Right atrium auricular region (tissue), 2 donors: ENCODE results near the gene CHRNG. TPM values are rescaled to one million over a fixed set of nuclear protein-coding genes. Genes with fewer than 3 reads are reported as not detected.

Source experiments
- DNase-seq: peaks from one replicate; pipeline ENCODE4 v3.0.0-alpha.2; 2019; ENCODE audit warnings: low spot score
- H3K27ac ChIP-seq, 2 donors: fragments of 200-600 bp; sonication (generic); 1 replicate in 1 of 2; 2 replicates in 1 of 2; pipeline ENCODE4 v1.5.1; 2016 to 2019
- H3K27me3 ChIP-seq, 2 donors: fragments of 200-600 bp; sonication (generic); one replicate each; pipeline versions ENCODE4 v1.5.1 to v1.6.0; 2017 to 2019
- H3K36me3 ChIP-seq: fragments of 200-600 bp; sonication (generic); one replicate; pipeline ENCODE4 v1.5.1; 2016
- H3K4me1 ChIP-seq, 2 donors: fragments of 200-600 bp; sonication (generic); one replicate each; pipeline versions ENCODE4 v1.5.1 to v1.6.0; 2017 to 2019
- H3K4me3 ChIP-seq, 2 donors: fragments of 200-600 bp; sonication (generic); 1 replicate in 1 of 2; 2 replicates in 1 of 2; pipeline ENCODE4 v1.5.1; 2017 to 2019; ENCODE audit warnings: mild to moderate bottlenecking in 1 of 2, moderate library complexity in 1 of 2
- H3K9me3 ChIP-seq, 2 donors: fragments of 200-600 bp; sonication (generic); one replicate each; pipeline ENCODE4 v1.5.1; 2019
- total RNA-seq, 2 donors: library from RNA; depleted of rRNA; stranded (reverse); fragments of >200 nt; gene quantifications; one replicate each; pipeline ENCODE4 v1.1.0, GENCODE V29; 2016
- TF ChIP-seq, protein P1 (sequence below), 2 donors: fragments of 200-600 bp; sonication (generic); IDR thresholded peaks; one replicate each; pipeline ENCODE4 v1.5.1; 2019; ENCODE audit warnings: antibody characterized with exemption in 2 of 2

The CHRNG gene
- total RNA-seq, 2 donors from 2014 or later: not detected

- DNase-seq: no peak
- no peaks in the 10 kb centered on the region for H3K9me3 ChIP-seq
- H3K4me1 ChIP-seq: peaks cover 0 to 6% of the 10 kb centered on the region in 2 donors
- H3K27ac ChIP-seq: no peak overlapping the region
- H3K36me3 ChIP-seq: no peaks in the 10 kb centered on the region
- H3K27me3 ChIP-seq: no peaks in the 10 kb centered on the region
- TF ChIP-seq, protein P1, sequence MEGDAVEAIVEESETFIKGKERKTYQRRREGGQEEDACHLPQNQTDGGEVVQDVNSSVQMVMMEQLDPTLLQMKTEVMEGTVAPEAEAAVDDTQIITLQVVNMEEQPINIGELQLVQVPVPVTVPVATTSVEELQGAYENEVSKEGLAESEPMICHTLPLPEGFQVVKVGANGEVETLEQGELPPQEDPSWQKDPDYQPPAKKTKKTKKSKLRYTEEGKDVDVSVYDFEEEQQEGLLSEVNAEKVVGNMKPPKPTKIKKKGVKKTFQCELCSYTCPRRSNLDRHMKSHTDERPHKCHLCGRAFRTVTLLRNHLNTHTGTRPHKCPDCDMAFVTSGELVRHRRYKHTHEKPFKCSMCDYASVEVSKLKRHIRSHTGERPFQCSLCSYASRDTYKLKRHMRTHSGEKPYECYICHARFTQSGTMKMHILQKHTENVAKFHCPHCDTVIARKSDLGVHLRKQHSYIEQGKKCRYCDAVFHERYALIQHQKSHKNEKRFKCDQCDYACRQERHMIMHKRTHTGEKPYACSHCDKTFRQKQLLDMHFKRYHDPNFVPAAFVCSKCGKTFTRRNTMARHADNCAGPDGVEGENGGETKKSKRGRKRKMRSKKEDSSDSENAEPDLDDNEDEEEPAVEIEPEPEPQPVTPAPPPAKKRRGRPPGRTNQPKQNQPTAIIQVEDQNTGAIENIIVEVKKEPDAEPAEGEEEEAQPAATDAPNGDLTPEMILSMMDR (IDR thresholded peaks at IDR 0.05): no peak
- no peak overlapping the region for H3K4me3 ChIP-seq
Measured at GRCh38 chr2:232508251-232508650, 31.2 kb upstream of the CHRNG start.

DNA sequence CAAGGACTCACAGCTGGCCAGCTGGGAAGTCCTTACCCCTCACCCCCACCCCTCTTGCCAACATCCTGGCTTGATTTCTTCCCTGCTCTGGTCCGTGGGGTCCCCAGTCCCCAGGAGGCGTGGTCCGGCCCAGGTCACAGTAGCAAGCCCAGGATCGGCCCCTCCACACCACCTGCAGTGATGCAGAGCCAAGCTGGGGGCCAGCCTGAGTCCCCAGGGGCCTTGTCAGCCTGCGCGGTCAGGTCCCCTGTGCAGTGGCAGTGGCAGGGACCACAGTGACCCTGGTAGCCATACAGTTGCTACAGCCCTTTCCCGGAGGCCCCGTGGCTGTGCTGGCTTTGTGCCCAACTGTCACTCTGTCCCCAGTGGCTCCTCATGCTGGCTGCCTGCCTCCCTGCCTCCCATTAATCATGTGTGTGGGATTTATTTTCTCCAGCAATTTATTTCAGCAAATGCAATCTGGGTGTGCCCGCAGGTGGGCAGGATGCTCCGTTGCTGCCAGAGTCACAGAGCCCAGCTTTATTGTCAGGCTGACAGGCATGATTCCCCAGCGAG is 28.1 kb upstream of the CHRNG start:
- no peak for DNase-seq
- Histone ChIP-seq H3K9me3 (no peaks in the 10 kb centered on the region), H3K36me3 (no peaks in the 10 kb centered on the region), H3K4me1 (no peaks in the 10 kb centered on the region), H3K4me3 (no peak overlapping the region), H3K27ac (no peak overlapping the region), H3K27me3 (no peaks in the 10 kb centered on the region)
- TF ChIP-seq, protein P1 (IDR thresholded peaks at IDR 0.05): no peak

DNA sequence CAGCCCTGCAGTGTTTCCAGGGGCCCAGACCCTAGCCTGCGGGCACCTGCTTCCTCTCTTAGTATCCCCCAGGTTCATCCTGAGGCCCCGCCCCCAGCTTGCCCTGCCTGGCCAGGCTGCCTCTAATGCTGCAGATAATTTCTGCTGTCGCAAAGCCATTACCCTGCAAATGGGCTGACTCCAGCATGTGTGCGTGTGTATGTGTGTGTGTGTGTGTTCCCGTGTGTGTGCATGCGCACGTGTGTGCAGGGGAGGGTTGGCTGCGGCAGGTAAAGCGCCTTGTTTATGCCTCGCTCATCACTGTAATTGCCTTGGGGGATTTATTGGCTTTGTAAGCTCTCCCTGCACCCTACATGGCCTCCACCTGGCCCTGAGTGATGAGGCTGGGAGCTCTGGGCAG is 26.9 kb upstream of the CHRNG start:
- no peak for DNase-seq
- no peaks in the 10 kb centered on the region for H3K9me3 ChIP-seq
- H3K4me1 ChIP-seq: no peaks in the 10 kb centered on the region
- no peaks in the 10 kb centered on the region for H3K36me3 ChIP-seq
- TF ChIP-seq, protein P1 (IDR thresholded peaks at IDR 0.05): no peak
- no peak overlapping the region for H3K27ac ChIP-seq
- H3K27me3 ChIP-seq: no peaks in the 10 kb centered on the region
- no peak overlapping the region for H3K4me3 ChIP-seq

DNA sequence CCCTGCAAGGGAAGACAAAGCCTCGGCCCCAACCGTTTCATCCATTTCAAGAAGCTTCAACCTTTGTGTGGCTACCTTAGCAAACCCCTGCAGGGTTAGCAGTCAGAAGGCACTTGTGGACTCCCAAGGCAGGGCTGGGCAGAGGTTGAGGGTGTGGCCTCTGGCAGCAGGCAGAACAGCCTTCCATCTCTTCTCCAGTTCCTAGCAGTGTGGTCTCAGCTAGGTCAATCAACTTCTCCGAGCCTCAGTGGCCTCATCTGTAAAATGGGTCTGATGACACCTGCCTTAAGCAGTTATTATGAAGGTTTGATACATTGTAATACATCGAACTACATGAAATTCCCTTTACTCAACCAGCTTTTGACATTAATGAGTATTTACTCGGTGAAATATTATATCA is 26.1 kb upstream of the CHRNG start:
- DNase-seq: no peak
- no peaks in the 10 kb centered on the region for H3K9me3 ChIP-seq
- H3K27ac ChIP-seq: no peak overlapping the region
- TF ChIP-seq, protein P1 (IDR thresholded peaks at IDR 0.05): no peak
- H3K27me3 ChIP-seq: no peaks in the 10 kb centered on the region
- H3K4me1 ChIP-seq: no peaks in the 10 kb centered on the region
- no peaks in the 10 kb centered on the region for H3K36me3 ChIP-seq
- H3K4me3 ChIP-seq: no peak overlapping the region

- H3K27ac ChIP-seq: no peak overlapping the region
- no peaks in the 10 kb centered on the region for H3K4me1 ChIP-seq
- no peaks in the 10 kb centered on the region for H3K27me3 ChIP-seq
- H3K9me3 ChIP-seq: no peaks in the 10 kb centered on the region
- DNase-seq: no peak
- H3K36me3 ChIP-seq: no peaks in the 10 kb centered on the region
- TF ChIP-seq, protein P1 (IDR thresholded peaks at IDR 0.05): no peak
- H3K4me3 ChIP-seq: no peak overlapping the region
Measured at GRCh38 chr2:232515639-232516038, 23.9 kb upstream of the CHRNG start.

GRCh38 chr2:232516551-232516950 is 22.9 kb upstream of the CHRNG start:
- H3K4me3 ChIP-seq: no peak overlapping the region
- no peaks in the 10 kb centered on the region for H3K4me1 ChIP-seq
- no peak overlapping the region for H3K27ac ChIP-seq
- DNase-seq: no peak
- H3K9me3 ChIP-seq: no peaks in the 10 kb centered on the region
- H3K27me3 ChIP-seq: peaks cover 0 to 2% of the 10 kb centered on the region in 2 donors
- H3K36me3 ChIP-seq: no peaks in the 10 kb centered on the region
- TF ChIP-seq, protein P1 (IDR thresholded peaks at IDR 0.05): no peak
